ENCODE results near the gene ABHD16B. TPM values are rescaled to one million over a fixed set of nuclear protein-coding genes. Genes with fewer than 3 reads are reported as not detected.

The ABHD16B gene
- total RNA-seq, 1 experiment from 2014 or later: 0.24 TPM

- H3K27ac Mint-ChIP-seq (ENCODE audit: unreplicated experiment): no peak overlapping the region
- CTCF ChIA-PET: no interaction called here
- TF ChIP-seq CTCF (IDR thresholded peaks at IDR 0.05; ENCODE audit: unreplicated experiment): no peak
- H3K4me3 Mint-ChIP-seq (ENCODE audit: low read depth, unreplicated experiment): no peak overlapping the region
- peaks cover 7% of the 10 kb centered on the region for H3K36me3 Mint-ChIP-seq (ENCODE audit: insufficient read depth, unreplicated experiment)
- BruUV-seq (replicated peaks): no TSS peak
- DNase-seq: no peak
- intact Hi-C loops (cut with micrococcal nuclease; ENCODE audit: unreplicated experiment): no loop called here
- no peaks in the 10 kb centered on the region for H3K9me3 Mint-ChIP-seq (ENCODE audit: low read depth, unreplicated experiment)
- H3K4me1 Mint-ChIP-seq (ENCODE audit: low read depth, unreplicated experiment): peaks cover 10% of the 10 kb centered on the region
- H3K27me3 Mint-ChIP-seq (ENCODE audit: unreplicated experiment): peaks cover 86% of the 10 kb centered on the region
Observed at GRCh38 chr20:63826753-63827152, 34.5 kb upstream of the ABHD16B start.

GRCh38 chr20:63828124-63828523, 33.2 kb upstream of the ABHD16B start:
- CTCF ChIA-PET: no interaction called here

GRCh38 chr20:63828545-63828944, 32.8 kb upstream of the ABHD16B start:
- H3K4me1 Mint-ChIP-seq (ENCODE audit: low read depth, unreplicated experiment): peaks cover 10% of the 10 kb centered on the region
- no TSS peak for BruUV-seq (replicated peaks)
- no peak overlapping the region for H3K27ac Mint-ChIP-seq (ENCODE audit: unreplicated experiment)
- DNase-seq: no peak
- no peak overlapping the region for H3K4me3 Mint-ChIP-seq (ENCODE audit: low read depth, unreplicated experiment)
- no peak for TF ChIP-seq CTCF (IDR thresholded peaks at IDR 0.05; ENCODE audit: unreplicated experiment)
- H3K27me3 Mint-ChIP-seq (ENCODE audit: unreplicated experiment): peaks cover 85% of the 10 kb centered on the region
- H3K9me3 Mint-ChIP-seq (ENCODE audit: low read depth, unreplicated experiment): no peaks in the 10 kb centered on the region
- peaks cover 24% of the 10 kb centered on the region for H3K36me3 Mint-ChIP-seq (ENCODE audit: insufficient read depth, unreplicated experiment)
- intact Hi-C loops (cut with micrococcal nuclease; ENCODE audit: unreplicated experiment): no loop called here
- CTCF ChIA-PET: no interaction called here

More at GRCh38 chr20:63828124-63828523, 33.2 kb upstream of the ABHD16B start:
- DNase-seq: no peak
- no TSS peak for BruUV-seq (replicated peaks)
- Mint-ChIP-seq H3K27me3 (ENCODE audit: unreplicated experiment) (peaks cover 85% of the 10 kb centered on the region), H3K9me3 (ENCODE audit: low read depth, unreplicated experiment) (no peaks in the 10 kb centered on the region), H3K27ac (ENCODE audit: unreplicated experiment) (no peak overlapping the region), H3K36me3 (ENCODE audit: insufficient read depth, unreplicated experiment) (peaks cover 20% of the 10 kb centered on the region), H3K4me3 (ENCODE audit: low read depth, unreplicated experiment) (no peak overlapping the region), H3K4me1 (ENCODE audit: low read depth, unreplicated experiment) (peaks cover 10% of the 10 kb centered on the region)
- no peak for TF ChIP-seq CTCF (IDR thresholded peaks at IDR 0.05; ENCODE audit: unreplicated experiment)
- intact Hi-C loops (cut with micrococcal nuclease; ENCODE audit: unreplicated experiment): no loop called here

GRCh38 chr20:63828951-63829350, 32.3 kb upstream of the ABHD16B start:
- intact Hi-C loops (cut with micrococcal nuclease; ENCODE audit: unreplicated experiment): no loop called here
- CTCF ChIA-PET: no interaction called here
- H3K4me3 Mint-ChIP-seq (ENCODE audit: low read depth, unreplicated experiment): no peak overlapping the region
- TF ChIP-seq CTCF (IDR thresholded peaks at IDR 0.05; ENCODE audit: unreplicated experiment): no peak
- no peak for DNase-seq
- H3K9me3 Mint-ChIP-seq (ENCODE audit: low read depth, unreplicated experiment): no peaks in the 10 kb centered on the region
- no peak overlapping the region for H3K27ac Mint-ChIP-seq (ENCODE audit: unreplicated experiment)
- H3K36me3 Mint-ChIP-seq (ENCODE audit: insufficient read depth, unreplicated experiment): peaks cover 28% of the 10 kb centered on the region
- no TSS peak for BruUV-seq (replicated peaks)
- peaks cover 82% of the 10 kb centered on the region for H3K27me3 Mint-ChIP-seq (ENCODE audit: unreplicated experiment)
- peaks cover 13% of the 10 kb centered on the region for H3K4me1 Mint-ChIP-seq (ENCODE audit: low read depth, unreplicated experiment)

Data from Calu3 (cell line).